Astrocyte of the spinal cord (primary cell): ENCODE measurements around the gene CC2D2A.

Experiments
- DNase-seq: peaks from one replicate; pipeline ENCODE4 v3.0.0; 2011; ENCODE audit warnings: low read depth, low spot score
- H3K4me3 ChIP-seq: 2 replicates; pipeline ENCODE4 v1.5.1; 2011; ENCODE audit warnings: low read depth, mild to moderate bottlenecking, low read length, moderate library complexity
- CTCF ChIP-seq: IDR thresholded peaks from 2 replicates; pipeline ENCODE4 v1.5.1; 2012; ENCODE audit warnings: low read depth, mild to moderate bottlenecking, low read length, inconsistent platforms
- in situ Hi-C: cut with HindIII; loops from 2 replicates; pipeline ENCODE4 v1.10.0; 2017; ENCODE audit warnings: low sequenced_read_pairs

The CC2D2A gene

GRCh38 chr4:15521442-15522039 is 51.9 kb downstream of the CC2D2A start:
- in situ Hi-C loops = no loop called here
- H3K4me3 ChIP-seq = no peak overlapping the region
- peak; percentile 7 for DNase-seq
- TF ChIP-seq CTCF = no peak

DNA sequence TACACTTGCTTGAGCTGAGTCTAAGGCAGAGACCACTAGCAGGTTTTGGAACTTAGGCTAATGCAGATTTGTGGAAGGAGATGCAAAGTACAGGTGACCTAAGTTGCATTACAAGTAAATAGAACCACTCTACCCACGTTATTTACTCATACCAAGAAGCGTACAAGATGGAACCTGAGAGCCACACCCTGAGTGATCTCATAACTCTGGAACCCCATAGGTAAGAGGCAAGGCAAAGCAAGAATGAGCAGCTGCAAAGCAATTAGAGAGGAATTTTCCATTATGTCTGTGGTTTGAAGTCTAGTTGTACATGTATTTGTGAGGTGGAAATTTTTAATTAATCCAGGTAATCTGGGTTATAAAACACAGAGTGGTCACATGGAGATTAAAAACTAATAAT is 55.4 kb downstream of the CC2D2A start:
- in situ Hi-C loops = no loop called here
- TF ChIP-seq CTCF = no peak
- no peak overlapping the region for H3K4me3 ChIP-seq
- DNase-seq = no peak

DNA sequence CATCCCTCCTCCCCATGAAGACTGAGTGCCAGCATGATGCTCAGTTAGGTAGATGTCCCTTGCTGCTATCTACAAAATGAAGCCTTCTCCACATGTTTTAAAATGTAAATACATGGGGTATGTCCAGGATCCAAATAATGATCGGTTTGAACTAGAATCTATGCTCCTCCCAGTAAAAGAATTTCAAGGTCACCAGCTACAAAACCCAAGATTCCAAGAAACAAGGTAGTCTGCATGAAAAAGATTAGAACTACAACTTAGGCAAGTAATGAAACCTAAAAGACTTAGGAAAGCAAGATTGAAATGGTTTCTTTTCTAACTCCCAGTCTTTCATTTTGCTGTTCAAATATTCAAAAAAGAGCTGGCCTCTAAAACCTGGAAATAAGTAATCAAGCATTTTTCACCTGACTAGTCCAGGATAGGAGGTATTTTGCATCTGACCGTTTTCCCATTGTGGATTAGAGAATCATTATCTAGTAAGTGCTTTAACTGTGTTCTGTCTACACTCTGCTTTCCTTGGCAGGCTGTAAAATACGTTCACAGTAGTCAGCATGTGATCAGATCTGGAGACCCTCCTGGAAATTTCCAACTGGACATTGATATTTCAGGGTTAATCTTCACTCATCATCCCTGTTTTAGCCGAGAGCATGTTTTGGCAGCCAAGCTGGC is 57.4 kb downstream of the CC2D2A start:
- no peak for TF ChIP-seq CTCF
- no peak for DNase-seq
- H3K4me3 ChIP-seq = no peak overlapping the region
- in situ Hi-C loops = no loop called here

DNA sequence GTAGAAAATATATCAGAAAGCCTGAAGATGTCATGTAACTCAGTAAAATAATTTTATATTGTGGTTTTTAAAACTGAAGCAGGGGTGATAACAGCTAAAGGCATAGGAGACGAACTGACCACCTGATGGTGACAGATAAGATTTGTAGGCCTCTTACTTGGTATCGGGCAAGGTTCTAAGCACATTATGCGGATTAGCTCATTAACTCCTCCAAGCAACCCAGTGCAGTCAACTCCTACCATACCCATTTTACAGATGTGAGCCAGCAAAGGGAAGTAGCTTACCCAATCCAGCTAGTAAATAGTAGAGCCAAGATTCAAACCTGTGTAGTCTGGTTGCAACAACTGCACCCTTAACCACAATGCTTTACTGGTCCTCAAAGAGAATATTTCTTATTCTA is 62.1 kb downstream of the CC2D2A start:
- no peak for TF ChIP-seq CTCF
- in situ Hi-C loops = no loop called here
- H3K4me3 ChIP-seq = no peak overlapping the region
- no peak for DNase-seq

DNA sequence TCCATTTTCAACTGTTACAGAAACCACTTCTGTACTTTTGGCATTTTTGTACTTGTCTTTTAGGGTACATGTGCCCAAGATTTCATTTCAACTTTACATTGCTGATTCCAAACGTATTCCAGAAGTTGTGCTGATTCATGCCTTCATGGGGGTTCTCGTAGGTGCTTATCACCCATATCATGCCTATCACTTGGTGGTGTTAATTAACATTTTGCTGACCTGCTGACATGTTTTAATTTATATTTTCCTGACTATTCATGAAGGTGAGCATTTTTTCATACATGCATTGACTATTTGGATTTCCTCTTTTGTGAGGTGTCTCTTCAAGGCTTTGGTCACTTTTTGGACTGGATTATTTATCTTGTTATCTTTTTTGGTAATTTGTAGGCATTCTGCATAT is 64.1 kb downstream of the CC2D2A start:
- in situ Hi-C loops = no loop called here
- no peak for DNase-seq
- TF ChIP-seq CTCF = no peak
- H3K4me3 ChIP-seq = no peak overlapping the region

DNA sequence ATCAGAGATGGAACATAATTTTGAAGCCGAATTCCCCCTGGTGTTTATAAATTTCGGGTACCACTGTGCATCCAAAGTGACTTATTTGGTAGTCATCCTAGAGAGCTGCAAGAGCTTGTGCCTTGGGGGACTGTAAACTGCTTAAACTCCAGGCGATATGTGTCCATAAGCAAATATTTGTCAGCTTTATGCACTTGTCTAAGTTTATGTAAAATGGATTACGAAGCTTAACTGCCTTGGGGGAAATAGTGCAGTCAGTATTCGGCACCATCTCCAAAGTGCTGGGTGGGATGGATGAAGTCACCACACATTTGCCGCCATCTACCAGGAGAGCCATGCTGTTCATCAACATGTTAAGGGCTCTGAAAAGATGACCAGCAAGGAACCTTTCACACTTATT is 65.9 kb downstream of the CC2D2A start:
- in situ Hi-C loops = no loop called here
- H3K4me3 ChIP-seq = no peak overlapping the region
- no peak for DNase-seq
- TF ChIP-seq CTCF = no peak
